Brain microvascular endothelial cell (primary cell): ENCODE results near the gene RNF208.

Source experiments
- DNase-seq: peaks from one replicate; pipeline ENCODE4 v3.0.0-alpha.2; 2020
- H3K27ac ChIP-seq: fragments of 250-450 bp; sonication (Bioruptor Pico); 2 replicates; pipeline ENCODE4 v1.5.1; 2020; ENCODE audit warnings: mild to moderate bottlenecking, moderate library complexity
- H3K27me3 ChIP-seq: fragments of 250-450 bp; sonication (Bioruptor Pico); replicated peaks from 2 replicates; pipeline ENCODE4 v1.5.1; 2020; ENCODE audit warnings: mild to moderate bottlenecking
- H3K36me3 ChIP-seq: fragments of 250-450 bp; sonication (Bioruptor Pico); replicated peaks from 2 replicates; pipeline ENCODE4 v1.5.1; 2020; ENCODE audit warnings: mild to moderate bottlenecking
- H3K4me3 ChIP-seq: 2 replicates; pipeline ENCODE4 v1.5.1; 2011; ENCODE audit warnings: low read depth, mild to moderate bottlenecking, control low read depth, low read length, moderate library complexity
- CTCF ChIP-seq: IDR thresholded peaks from 2 replicates; pipeline ENCODE4 v1.5.1; 2011; ENCODE audit warnings: low read depth, mild to moderate bottlenecking, moderate library complexity, low read length, control low read depth, inconsistent platforms; ENCODE audit errors: missing control alignments
- in situ Hi-C: cut with HindIII; loops from 2 replicates; pipeline ENCODE4 v1.10.0; 2017; ENCODE audit warnings: low sequenced_read_pairs, low pct_ligation_motif_present

RNF208 gene

DNA sequence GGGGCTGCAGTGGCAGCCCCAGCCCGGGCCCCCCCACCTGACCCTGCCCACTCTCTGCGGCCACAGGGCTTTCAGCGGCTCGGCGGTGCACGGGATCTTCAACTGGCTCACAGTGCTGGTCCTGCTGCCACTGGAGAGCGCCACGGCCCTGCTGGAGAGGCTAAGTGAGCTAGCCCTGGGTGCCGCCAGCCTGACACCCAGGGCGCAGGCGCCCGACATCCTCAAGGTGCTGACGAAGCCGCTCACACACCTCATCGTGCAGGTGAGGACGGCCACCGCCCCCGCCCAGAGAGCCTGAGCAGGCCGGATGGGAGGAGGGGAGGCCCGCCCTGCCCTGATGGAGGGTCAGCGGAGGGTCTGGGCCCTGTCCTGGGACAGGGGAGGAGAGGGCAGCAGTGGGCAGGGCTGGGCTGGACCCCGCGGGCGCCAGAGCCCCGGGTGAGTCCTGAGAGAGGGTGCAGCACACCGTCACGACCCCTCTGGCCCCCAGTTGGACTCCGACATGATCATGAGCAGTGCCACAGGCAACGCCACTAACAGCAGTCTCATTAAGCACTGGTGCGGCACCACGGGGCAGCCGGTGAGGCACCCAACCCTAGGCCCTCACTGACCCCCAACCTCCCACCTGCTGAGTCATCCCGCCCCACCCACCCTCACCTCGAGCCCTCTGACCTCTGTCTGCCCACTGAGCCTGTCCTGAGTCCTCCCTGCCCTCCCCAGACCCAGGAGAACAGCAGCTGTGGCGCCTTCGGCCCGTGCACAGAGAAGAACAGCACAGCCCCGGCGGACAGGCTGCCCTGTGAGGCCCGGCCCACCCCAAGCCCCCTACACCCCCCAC is 11.3 kb upstream of the RNF208 start:
- H3K36me3 ChIP-seq: no peaks in the 10 kb centered on the region
- in situ Hi-C loops: no loop called here
- H3K4me3 ChIP-seq: no peak overlapping the region
- DNase-seq: no peak
- H3K27me3 ChIP-seq: no peaks in the 10 kb centered on the region
- TF ChIP-seq CTCF: no peak
- no peak overlapping the region for H3K27ac ChIP-seq

DNA sequence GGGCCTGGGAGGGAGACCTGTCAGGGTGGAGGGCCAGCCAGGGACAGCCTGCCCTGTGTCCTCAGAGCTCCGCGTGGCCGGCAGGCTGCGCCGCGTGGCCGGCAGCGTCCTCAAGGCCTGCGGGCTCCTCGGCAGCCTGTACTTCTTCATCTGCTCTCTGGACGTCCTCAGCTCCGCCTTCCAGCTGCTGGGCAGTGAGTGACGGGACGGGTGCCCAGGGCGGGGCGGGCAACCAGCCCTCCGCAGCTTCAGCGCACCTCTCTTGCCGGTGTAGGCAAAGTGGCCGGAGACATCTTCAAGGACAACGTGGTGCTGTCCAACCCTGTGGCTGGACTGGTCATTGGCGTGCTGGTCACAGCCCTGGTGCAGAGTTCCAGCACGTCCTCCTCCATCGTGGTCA is 10.5 kb upstream of the RNF208 start:
- Histone ChIP-seq H3K36me3 (no peaks in the 10 kb centered on the region), H3K27me3 (no peaks in the 10 kb centered on the region), H3K4me3 (no peak overlapping the region), H3K27ac (no peak overlapping the region)
- TF ChIP-seq CTCF: no peak
- in situ Hi-C loops: no loop called here
- no peak for DNase-seq

DNA sequence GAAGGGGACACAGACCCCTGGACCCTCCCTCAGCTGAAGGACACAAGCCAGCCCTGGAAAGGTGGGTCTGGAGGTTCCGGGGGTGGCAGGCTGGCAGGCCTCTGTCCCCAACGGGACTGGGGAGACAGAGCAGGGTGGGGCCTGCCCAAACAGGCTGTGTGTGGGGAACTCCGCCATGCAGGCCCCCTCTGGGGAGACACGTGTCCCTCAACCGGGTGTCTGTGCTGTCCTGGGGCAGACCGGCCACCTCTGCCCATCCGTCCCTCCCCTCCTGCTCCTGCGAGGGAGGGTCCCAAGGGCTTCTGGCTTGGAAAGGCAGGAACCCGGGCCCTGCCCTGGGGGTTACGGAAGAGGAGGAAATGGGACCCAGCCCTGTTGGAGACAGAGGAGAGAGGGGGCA is 10.1 kb upstream of the RNF208 start:
- no peak overlapping the region for H3K4me3 ChIP-seq
- no peak overlapping the region for H3K27ac ChIP-seq
- H3K36me3 ChIP-seq: no peaks in the 10 kb centered on the region
- in situ Hi-C loops: no loop called here
- TF ChIP-seq CTCF: no peak
- no peak for DNase-seq
- H3K27me3 ChIP-seq: no peaks in the 10 kb centered on the region

GRCh38 chr9:137231372-137232039 is 9.5 kb upstream of the RNF208 start:
- no peak overlapping the region for H3K27ac ChIP-seq
- no peak for TF ChIP-seq CTCF
- in situ Hi-C loops: no loop called here
- no peaks in the 10 kb centered on the region for H3K27me3 ChIP-seq
- DNase-seq: no peak
- no peak overlapping the region for H3K4me3 ChIP-seq
- no peaks in the 10 kb centered on the region for H3K36me3 ChIP-seq

GRCh38 chr9:137230705-137231371 is 8.8 kb upstream of the RNF208 start, which contains the start of gene SLC34A3:
Gene SLC34A3, plus strand, starts transcription at chr9:137230901. Its CDS starts 802 bp downstream, at chr9:137231703.
- Histone ChIP-seq H3K27me3 (no peaks in the 10 kb centered on the region), H3K36me3 (no peaks in the 10 kb centered on the region), H3K27ac (no peak within 1 kb of the TSS), H3K4me3 (no peak within 1 kb of the TSS)
- DNase-seq: no peak
- in situ Hi-C loops: no loop called here
- no peak for TF ChIP-seq CTCF
